ENCODE data around the gene PLEKHH2.
"Not testable (repeated sequence)": the region's sequence is repeated elsewhere in the genome, so short reads cannot be mapped to it uniquely, and the experiment has no call there.

The PLEKHH2 gene

GRCh38 chr2:43714164-43714563 lies 77.1 kb downstream of the PLEKHH2 start:
- Histone ChIP-seq H3K36me3 (ENCODE audit: control insufficient read depth, insufficient read depth, low read length) (no peaks in the 10 kb centered on the region), H3K27me3 (replicated peaks; ENCODE audit: control insufficient read depth, insufficient read depth, low read length, poor library complexity, severe bottlenecking) (no peaks in the 10 kb centered on the region), H3K9me3 (ENCODE audit: control insufficient read depth, low read length) (no peaks in the 10 kb centered on the region), H3K4me1 (ENCODE audit: control insufficient read depth, insufficient read depth, low read length, poor library complexity, severe bottlenecking) (no peaks in the 10 kb centered on the region), H3K4me3 (ENCODE audit: insufficient read depth, low read depth, low read length, poor library complexity, severe bottlenecking) (no peak overlapping the region), H3K27ac (ENCODE audit: insufficient read depth, low read length, poor library complexity, severe bottlenecking) (no peak overlapping the region)
- DNase-seq: no peak

GRCh38 chr2:43715300-43716098 lies 78.4 kb downstream of the PLEKHH2 start:
- H3K36me3 ChIP-seq (ENCODE audit: control insufficient read depth, insufficient read depth, low read length): no peaks in the 10 kb centered on the region
- H3K9me3 ChIP-seq (ENCODE audit: control insufficient read depth, low read length): no peaks in the 10 kb centered on the region
- H3K4me1 ChIP-seq (ENCODE audit: control insufficient read depth, insufficient read depth, low read length, poor library complexity, severe bottlenecking): no peaks in the 10 kb centered on the region
- no peaks in the 10 kb centered on the region for H3K27me3 ChIP-seq (replicated peaks; ENCODE audit: control insufficient read depth, insufficient read depth, low read length, poor library complexity, severe bottlenecking)
- no peak overlapping the region for H3K27ac ChIP-seq (ENCODE audit: insufficient read depth, low read length, poor library complexity, severe bottlenecking)
- no peak overlapping the region for H3K4me3 ChIP-seq (ENCODE audit: insufficient read depth, low read depth, low read length, poor library complexity, severe bottlenecking)
- DNase-seq: no peak

- Histone ChIP-seq H3K4me3 (ENCODE audit: insufficient read depth, low read depth, low read length, poor library complexity, severe bottlenecking) (no peak overlapping the region), H3K27me3 (replicated peaks; ENCODE audit: control insufficient read depth, insufficient read depth, low read length, poor library complexity, severe bottlenecking) (no peaks in the 10 kb centered on the region), H3K9me3 (ENCODE audit: control insufficient read depth, low read length) (no peaks in the 10 kb centered on the region), H3K36me3 (ENCODE audit: control insufficient read depth, insufficient read depth, low read length) (no peaks in the 10 kb centered on the region), H3K4me1 (ENCODE audit: control insufficient read depth, insufficient read depth, low read length, poor library complexity, severe bottlenecking) (no peaks in the 10 kb centered on the region), H3K27ac (ENCODE audit: insufficient read depth, low read length, poor library complexity, severe bottlenecking) (no peak overlapping the region)
- DNase-seq: no peak
These were observed 80.3 kb downstream of the PLEKHH2 start for GRCh38 chr2:43717322-43717721.

- Histone ChIP-seq H3K27me3 (replicated peaks; ENCODE audit: control insufficient read depth, insufficient read depth, low read length, poor library complexity, severe bottlenecking) (no peaks in the 10 kb centered on the region), H3K36me3 (ENCODE audit: control insufficient read depth, insufficient read depth, low read length) (no peaks in the 10 kb centered on the region), H3K9me3 (ENCODE audit: control insufficient read depth, low read length) (no peaks in the 10 kb centered on the region), H3K4me1 (ENCODE audit: control insufficient read depth, insufficient read depth, low read length, poor library complexity, severe bottlenecking) (no peaks in the 10 kb centered on the region), H3K4me3 (ENCODE audit: insufficient read depth, low read depth, low read length, poor library complexity, severe bottlenecking) (no peak overlapping the region), H3K27ac (ENCODE audit: insufficient read depth, low read length, poor library complexity, severe bottlenecking) (no peak overlapping the region)
- DNase-seq: no peak
These were observed 81.6 kb downstream of the PLEKHH2 start for GRCh38 chr2:43718530-43719124.

GRCh38 chr2:43724728-43725526 lies 87.9 kb downstream of the PLEKHH2 start:
- Histone ChIP-seq H3K27ac (ENCODE audit: insufficient read depth, low read length, poor library complexity, severe bottlenecking) (no peak overlapping the region), H3K27me3 (replicated peaks; ENCODE audit: control insufficient read depth, insufficient read depth, low read length, poor library complexity, severe bottlenecking) (no peaks in the 10 kb centered on the region), H3K4me1 (ENCODE audit: control insufficient read depth, insufficient read depth, low read length, poor library complexity, severe bottlenecking) (no peaks in the 10 kb centered on the region), H3K36me3 (ENCODE audit: control insufficient read depth, insufficient read depth, low read length) (no peaks in the 10 kb centered on the region), H3K9me3 (ENCODE audit: control insufficient read depth, low read length) (no peaks in the 10 kb centered on the region), H3K4me3 (ENCODE audit: insufficient read depth, low read depth, low read length, poor library complexity, severe bottlenecking) (no peak overlapping the region)
- DNase-seq: no peak

GRCh38 chr2:43725711-43726246 lies 88.7 kb downstream of the PLEKHH2 start:
- no peak overlapping the region for H3K4me3 ChIP-seq (ENCODE audit: insufficient read depth, low read depth, low read length, poor library complexity, severe bottlenecking)
- H3K27me3 ChIP-seq (replicated peaks; ENCODE audit: control insufficient read depth, insufficient read depth, low read length, poor library complexity, severe bottlenecking): no peaks in the 10 kb centered on the region
- H3K4me1 ChIP-seq (ENCODE audit: control insufficient read depth, insufficient read depth, low read length, poor library complexity, severe bottlenecking): no peaks in the 10 kb centered on the region
- DNase-seq: no peak
- no peaks in the 10 kb centered on the region for H3K9me3 ChIP-seq (ENCODE audit: control insufficient read depth, low read length)
- H3K36me3 ChIP-seq (ENCODE audit: control insufficient read depth, insufficient read depth, low read length): no peaks in the 10 kb centered on the region
- H3K27ac ChIP-seq (ENCODE audit: insufficient read depth, low read length, poor library complexity, severe bottlenecking): no peak overlapping the region

- H3K27me3 ChIP-seq (replicated peaks; ENCODE audit: control insufficient read depth, insufficient read depth, low read length, poor library complexity, severe bottlenecking); H3K4me3 ChIP-seq (ENCODE audit: insufficient read depth, low read depth, low read length, poor library complexity, severe bottlenecking); DNase-seq; H3K9me3 ChIP-seq (ENCODE audit: control insufficient read depth, low read length); H3K27ac ChIP-seq (ENCODE audit: insufficient read depth, low read length, poor library complexity, severe bottlenecking); H3K36me3 ChIP-seq (ENCODE audit: control insufficient read depth, insufficient read depth, low read length); H3K4me1 ChIP-seq (ENCODE audit: control insufficient read depth, insufficient read depth, low read length, poor library complexity, severe bottlenecking): not testable (repeated sequence)
These were observed 90.0 kb downstream of the PLEKHH2 start for GRCh38 chr2:43726961-43727633.

GRCh38 chr2:43727634-43728014 lies 90.6 kb downstream of the PLEKHH2 start:
- Histone ChIP-seq H3K27me3 (replicated peaks; ENCODE audit: control insufficient read depth, insufficient read depth, low read length, poor library complexity, severe bottlenecking) (no peaks in the 10 kb centered on the region), H3K36me3 (ENCODE audit: control insufficient read depth, insufficient read depth, low read length) (no peaks in the 10 kb centered on the region), H3K27ac (ENCODE audit: insufficient read depth, low read length, poor library complexity, severe bottlenecking) (no peak overlapping the region), H3K9me3 (ENCODE audit: control insufficient read depth, low read length) (no peaks in the 10 kb centered on the region), H3K4me1 (ENCODE audit: control insufficient read depth, insufficient read depth, low read length, poor library complexity, severe bottlenecking) (no peaks in the 10 kb centered on the region), H3K4me3 (ENCODE audit: insufficient read depth, low read depth, low read length, poor library complexity, severe bottlenecking) (no peak overlapping the region)
- DNase-seq: no peak

GRCh38 chr2:43729491-43730174 lies 92.6 kb downstream of the PLEKHH2 start:
- Histone ChIP-seq H3K36me3 (ENCODE audit: control insufficient read depth, insufficient read depth, low read length) (no peaks in the 10 kb centered on the region), H3K4me1 (ENCODE audit: control insufficient read depth, insufficient read depth, low read length, poor library complexity, severe bottlenecking) (no peaks in the 10 kb centered on the region), H3K9me3 (ENCODE audit: control insufficient read depth, low read length) (no peaks in the 10 kb centered on the region), H3K4me3 (ENCODE audit: insufficient read depth, low read depth, low read length, poor library complexity, severe bottlenecking) (no peak overlapping the region), H3K27ac (ENCODE audit: insufficient read depth, low read length, poor library complexity, severe bottlenecking) (no peak overlapping the region), H3K27me3 (replicated peaks; ENCODE audit: control insufficient read depth, insufficient read depth, low read length, poor library complexity, severe bottlenecking) (no peaks in the 10 kb centered on the region)
- DNase-seq: no peak

Data from effector memory CD4-positive, alpha-beta T cell (primary cell).